Effector CD8-positive, alpha-beta T cell (primary cell): Measurements from ENCODE around the gene GTPBP2.
A peak's percentile ranks its signal among the peaks of the same experiment; 100 is the strongest.

ENCODE experiments used
- DNase-seq: peaks from one replicate; lab custom pipeline; 2025; lab: John Stamatoyannopoulos, UW

Gene GTPBP2

GRCh38 chr6:43578748-43579147 lies 50.3 kb downstream of the GTPBP2 start:
- DNase-seq = no peak

GRCh38 chr6:43575772-43576551 lies 53.1 kb downstream of the GTPBP2 start, which contains the start of the genes POLH and XPO5:
POLH (plus strand) TSS chr6:43576185; CDS start chr6:43582320, 6,135 bp downstream.
XPO5 (minus strand) TSS chr6:43576038; CDS start chr6:43575864, 174 bp downstream.
- DNase-seq = peak; percentile 85

- no peak for DNase-seq
Observed at GRCh38 chr6:43575105-43575771, 53.8 kb downstream of the GTPBP2 start.

GRCh38 chr6:43572015-43572414 lies 57.0 kb downstream of the GTPBP2 start:
- DNase-seq = no peak

GRCh38 chr6:43570876-43571441 lies 58.1 kb downstream of the GTPBP2 start:
- DNase-seq = no peak
